SK-N-MC (cell line): ENCODE results near the gene MCRS1.

Source experiments
- DNase-seq: peaks from one replicate; pipeline ENCODE4 v3.0.0-alpha.2; 2011; ENCODE audit warnings: low read depth, low spot score
- H3K27ac ChIP-seq: fragments of 200-600 bp; sonication (generic); 2 replicates; pipeline ENCODE4 v1.5.1; 2016; ENCODE audit warnings: mixed run types
- H3K36me3 ChIP-seq: fragments of 200-600 bp; sonication (generic); 2 replicates; pipeline ENCODE4 v1.6.1; 2017; ENCODE audit warnings: antibody characterized with exemption, low read length, mixed read lengths; ENCODE audit not compliant: insufficient read depth
- H3K4me3 ChIP-seq: fragments of 200-600 bp; sonication (generic); 2 replicates; pipeline ENCODE4 v1.5.1; 2016
- H3K9ac ChIP-seq: fragments of 200-600 bp; sonication (generic); 2 replicates; pipeline ENCODE4 v1.8.0; 2017; ENCODE audit warnings: mixed run types, mixed read lengths; ENCODE audit not compliant: insufficient read length
- H3K9me3 ChIP-seq: fragments of 200-600 bp; sonication (generic); 2 replicates; pipeline ENCODE4 v1.6.1; 2017; ENCODE audit warnings: low read depth, mild to moderate bottlenecking, antibody characterized with exemption, low read length, moderate library complexity, mixed read lengths
- EZH2 ChIP-seq: fragments of 200-600 bp; sonication (generic); IDR thresholded peaks from one replicate; pipeline ENCODE4 v1.6.1; 2017; ENCODE audit warnings: antibody characterized with exemption
- FOXP2 ChIP-seq: optimal IDR thresholded peaks from 2 replicates; pipeline ENCODE3; 2011; ENCODE audit warnings: mild to moderate bottlenecking, moderate library complexity; ENCODE audit not compliant: insufficient read depth; ENCODE audit errors: extremely low read length, control extremely low read depth
- POLR2AphosphoS5 ChIP-seq: IDR thresholded peaks from 2 replicates; pipeline ENCODE4 v1.6.1; 2012; ENCODE audit warnings: mild to moderate bottlenecking, low read depth, low read length, borderline replicate concordance

Gene MCRS1

DNA sequence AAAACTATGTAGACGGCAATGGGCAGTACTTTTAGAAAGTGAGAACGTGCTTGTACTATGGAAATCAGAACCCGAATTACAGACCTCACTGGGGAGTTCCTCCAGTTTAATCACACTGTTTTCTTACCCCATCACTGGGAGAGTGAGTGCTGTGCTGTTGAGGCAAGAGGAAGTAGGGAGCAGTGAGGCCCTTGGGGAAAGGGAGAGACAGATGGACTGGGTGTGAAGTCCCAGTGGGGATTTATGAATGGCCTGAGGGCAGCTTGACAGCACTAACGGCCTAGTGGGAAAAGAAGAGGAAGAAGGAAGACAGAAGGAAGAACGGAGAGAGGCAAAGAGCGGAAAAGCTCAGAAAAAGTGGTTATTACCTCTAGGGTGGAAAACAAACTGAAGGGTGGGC lies 5.7 kb downstream of the MCRS1 start:
- no peak for TF ChIP-seq EZH2
- TF ChIP-seq POLR2AphosphoS5: no peak
- no peak for TF ChIP-seq FOXP2
- Histone ChIP-seq H3K9ac (no peak overlapping the region), H3K9me3 (no peaks in the 10 kb centered on the region), H3K27ac (peak overlapping the region; percentile 1; the same call in 1 of the 2 replicates), H3K4me3 (no peak overlapping the region), H3K36me3 (peaks cover 72% of the 10 kb centered on the region)
- no peak for DNase-seq

DNA sequence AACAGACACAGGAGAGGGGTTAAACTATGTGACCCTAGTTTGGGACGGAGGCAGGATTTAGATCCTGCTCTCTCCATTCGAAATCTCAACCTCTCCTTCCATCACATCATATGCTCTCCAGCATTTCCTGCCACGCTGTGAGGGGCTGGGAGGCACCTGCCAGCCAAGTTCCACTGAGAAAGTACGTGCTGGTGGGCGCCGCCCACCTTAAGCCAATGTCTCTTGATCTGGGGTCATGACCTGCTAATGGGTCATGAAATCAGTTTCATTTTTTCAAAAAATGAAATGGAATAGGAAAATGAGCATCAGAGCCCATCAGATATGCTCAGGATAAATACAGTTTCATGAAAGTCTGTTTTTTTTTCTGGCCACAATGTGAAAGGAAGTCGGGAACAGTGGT lies 7.2 kb downstream of the MCRS1 start:
- TF ChIP-seq EZH2 (no peak), FOXP2 (no peak), POLR2AphosphoS5 (no peak)
- Histone ChIP-seq H3K36me3 (peaks cover 70% of the 10 kb centered on the region), H3K4me3 (no peak overlapping the region), H3K27ac (no peak overlapping the region), H3K9ac (no peak overlapping the region), H3K9me3 (no peaks in the 10 kb centered on the region)
- no peak for DNase-seq

DNA sequence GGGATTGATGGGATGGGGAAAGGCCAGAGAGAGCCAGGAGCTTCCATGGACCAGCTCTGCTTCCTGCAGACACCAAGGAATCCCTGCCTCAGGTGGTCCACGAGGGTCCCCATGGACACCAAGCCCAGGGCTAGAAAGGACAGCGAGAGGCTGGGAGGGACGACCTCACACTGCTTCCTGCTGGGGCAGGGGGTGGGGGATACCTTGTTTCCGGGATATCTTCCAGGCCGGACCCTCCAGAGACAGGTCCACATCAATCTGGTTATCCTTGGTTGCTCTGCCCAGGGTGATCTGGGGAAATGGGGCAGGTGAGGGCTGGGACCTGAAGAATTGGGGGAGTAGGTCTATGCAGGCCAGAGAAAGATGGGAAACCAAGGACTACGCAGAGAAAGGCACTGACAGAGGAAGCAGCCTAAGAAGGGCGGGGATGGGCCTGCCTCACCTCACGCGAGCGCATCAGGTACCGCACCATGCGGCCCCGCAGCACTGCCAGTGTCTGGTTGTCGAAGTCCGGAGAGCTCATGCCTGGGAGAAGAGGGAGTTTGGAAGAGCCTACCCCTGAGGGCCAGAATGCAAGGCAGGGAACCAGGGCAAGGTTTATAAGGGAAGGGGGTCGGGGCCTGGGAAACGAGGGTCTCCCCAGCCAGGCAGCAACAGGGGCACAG lies 8.8 kb downstream of the MCRS1 start:
- Histone ChIP-seq H3K9me3 (no peaks in the 10 kb centered on the region), H3K9ac (no peak overlapping the region), H3K36me3 (peaks cover 56% of the 10 kb centered on the region), H3K27ac (no peak overlapping the region), H3K4me3 (no peak overlapping the region)
- no peak for TF ChIP-seq FOXP2
- no peak for TF ChIP-seq EZH2
- TF ChIP-seq POLR2AphosphoS5: no peak
- no peak for DNase-seq

DNA sequence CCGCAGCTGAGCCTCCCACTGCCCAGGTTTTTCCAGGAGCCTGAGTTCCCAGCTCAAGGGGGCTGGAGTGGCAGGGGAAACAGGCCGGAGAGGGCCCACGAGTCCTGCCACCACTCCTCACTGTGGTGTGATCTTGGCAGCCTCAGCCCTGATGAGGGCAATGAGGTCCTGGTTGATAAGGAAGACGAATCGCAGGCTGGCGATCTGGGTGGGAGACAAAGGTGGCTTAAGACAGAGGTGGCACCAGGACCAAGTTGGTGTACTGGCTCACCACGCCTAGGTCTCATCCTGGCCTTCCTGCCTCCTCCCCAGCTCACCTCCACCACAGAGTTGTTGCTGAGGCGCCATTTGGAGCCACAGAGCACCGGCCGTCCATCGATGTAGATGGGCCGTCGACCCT lies 9.4 kb downstream of the MCRS1 start:
- Histone ChIP-seq H3K9me3 (no peaks in the 10 kb centered on the region), H3K36me3 (peaks cover 55% of the 10 kb centered on the region), H3K27ac (no peak overlapping the region), H3K9ac (no peak overlapping the region), H3K4me3 (no peak overlapping the region)
- TF ChIP-seq FOXP2: no peak
- no peak for TF ChIP-seq EZH2
- no peak for TF ChIP-seq POLR2AphosphoS5
- no peak for DNase-seq

DNA sequence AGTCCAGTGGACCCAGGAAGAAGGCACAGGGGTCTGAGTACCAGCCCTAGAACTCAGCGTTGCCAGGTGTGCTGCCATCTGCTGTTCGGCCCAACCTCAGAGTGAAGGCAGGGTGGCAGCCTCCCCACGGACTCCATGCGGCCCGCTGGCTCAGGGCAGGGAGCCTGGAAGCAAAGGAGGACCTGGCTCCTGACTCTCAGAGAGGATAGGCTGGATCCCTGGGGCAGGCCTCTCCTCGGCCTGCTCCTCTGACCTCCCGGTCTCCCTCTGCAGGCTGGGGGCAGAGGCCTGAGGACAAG lies 10.1 kb downstream of the MCRS1 start:
- peaks cover 48% of the 10 kb centered on the region for H3K36me3 ChIP-seq
- no peak overlapping the region for H3K27ac ChIP-seq
- TF ChIP-seq FOXP2: no peak
- TF ChIP-seq EZH2: no peak
- TF ChIP-seq POLR2AphosphoS5: no peak
- no peak overlapping the region for H3K4me3 ChIP-seq
- H3K9ac ChIP-seq: no peak overlapping the region
- DNase-seq: no peak
- no peaks in the 10 kb centered on the region for H3K9me3 ChIP-seq

DNA sequence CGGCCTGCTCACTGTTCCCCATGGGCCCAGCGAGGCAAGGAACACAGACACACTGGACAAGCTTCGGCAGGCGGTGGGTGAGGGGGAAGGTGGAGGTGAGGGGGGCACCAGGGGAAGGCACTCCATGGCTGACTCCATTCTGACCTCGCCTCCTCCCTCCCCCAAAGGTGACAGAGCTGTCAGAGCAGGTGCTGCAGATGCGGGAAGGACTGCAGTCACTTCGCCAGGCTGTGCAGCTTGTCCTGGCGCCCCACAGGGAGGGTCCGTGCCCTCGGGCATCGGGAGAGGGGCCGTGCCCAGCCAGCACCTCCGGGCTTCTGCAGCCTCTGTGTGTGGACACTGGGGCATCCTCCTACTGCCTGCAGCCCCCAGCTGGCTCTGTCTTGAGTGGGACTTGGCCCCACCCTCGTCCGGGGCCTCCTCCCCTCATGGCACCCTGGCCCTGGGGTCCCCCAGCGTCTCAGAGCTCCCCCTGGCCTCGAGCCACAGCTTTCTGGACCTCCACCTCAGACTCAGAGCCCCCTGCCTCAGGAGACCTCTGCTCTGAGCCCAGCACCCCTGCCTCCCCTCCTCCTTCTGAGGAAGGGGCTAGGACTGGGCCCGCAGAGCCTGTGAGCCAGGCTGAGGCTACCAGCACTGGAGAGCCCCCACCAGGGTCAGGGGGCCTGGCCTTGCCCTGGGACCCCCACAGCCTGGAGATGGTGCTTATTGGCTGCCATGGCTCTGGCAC lies 10.6 kb downstream of the MCRS1 start:
- Histone ChIP-seq H3K4me3 (no peak overlapping the region), H3K27ac (no peak overlapping the region), H3K36me3 (peaks cover 43% of the 10 kb centered on the region; the same call in 1 of the 2 replicates), H3K9me3 (no peaks in the 10 kb centered on the region), H3K9ac (no peak overlapping the region)
- TF ChIP-seq POLR2AphosphoS5 (no peak), FOXP2 (no peak), EZH2 (no peak)
- no peak for DNase-seq

DNA sequence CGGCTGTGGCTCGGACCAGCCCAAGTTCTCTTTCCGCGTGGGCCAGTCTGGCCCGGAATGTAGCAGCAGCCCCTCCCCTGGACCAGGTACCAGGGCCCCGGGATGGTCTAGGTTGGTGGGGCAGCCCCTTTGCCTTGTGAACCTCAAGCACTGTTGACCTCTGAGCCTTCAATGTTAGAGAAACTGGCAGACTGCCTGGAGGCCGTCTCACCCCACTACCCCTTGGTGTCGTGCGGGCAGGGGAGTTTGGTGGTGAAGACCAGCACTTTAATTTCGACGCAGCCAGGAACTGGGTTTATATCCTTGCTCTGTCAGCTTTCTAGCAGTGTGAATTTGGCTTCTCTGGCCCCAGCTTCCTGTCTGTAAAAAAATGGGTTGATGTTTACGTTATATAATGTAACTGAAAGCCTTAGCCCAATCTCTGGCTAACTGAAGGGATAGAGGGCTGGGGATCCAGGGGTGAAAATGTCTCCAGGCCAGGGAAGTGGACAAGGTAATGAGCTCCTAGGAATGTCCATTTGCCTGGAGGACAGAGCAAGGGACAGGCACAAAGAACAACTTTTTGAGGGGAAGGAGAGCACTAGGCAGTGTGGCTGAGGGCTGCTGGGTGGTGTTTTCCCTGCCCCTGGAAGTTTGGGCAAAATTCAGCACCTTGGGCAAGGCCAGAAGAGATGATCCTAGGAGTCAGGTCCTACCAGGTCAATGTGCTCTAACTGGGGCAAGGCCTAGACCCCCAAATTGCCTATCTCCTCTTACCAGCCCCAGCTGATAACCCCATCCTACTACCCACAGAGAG lies 11.4 kb downstream of the MCRS1 start:
- H3K9ac ChIP-seq: no peak overlapping the region
- DNase-seq: no peak
- no peak overlapping the region for H3K4me3 ChIP-seq
- H3K9me3 ChIP-seq: no peaks in the 10 kb centered on the region
- no peak overlapping the region for H3K27ac ChIP-seq
- H3K36me3 ChIP-seq: peaks cover 35% of the 10 kb centered on the region; the same call in 1 of the 2 replicates
- TF ChIP-seq EZH2 (no peak), POLR2AphosphoS5 (0 out of 2 replicates have a peak, but pooled peaks have one; percentile 1), FOXP2 (no peak)

DNA sequence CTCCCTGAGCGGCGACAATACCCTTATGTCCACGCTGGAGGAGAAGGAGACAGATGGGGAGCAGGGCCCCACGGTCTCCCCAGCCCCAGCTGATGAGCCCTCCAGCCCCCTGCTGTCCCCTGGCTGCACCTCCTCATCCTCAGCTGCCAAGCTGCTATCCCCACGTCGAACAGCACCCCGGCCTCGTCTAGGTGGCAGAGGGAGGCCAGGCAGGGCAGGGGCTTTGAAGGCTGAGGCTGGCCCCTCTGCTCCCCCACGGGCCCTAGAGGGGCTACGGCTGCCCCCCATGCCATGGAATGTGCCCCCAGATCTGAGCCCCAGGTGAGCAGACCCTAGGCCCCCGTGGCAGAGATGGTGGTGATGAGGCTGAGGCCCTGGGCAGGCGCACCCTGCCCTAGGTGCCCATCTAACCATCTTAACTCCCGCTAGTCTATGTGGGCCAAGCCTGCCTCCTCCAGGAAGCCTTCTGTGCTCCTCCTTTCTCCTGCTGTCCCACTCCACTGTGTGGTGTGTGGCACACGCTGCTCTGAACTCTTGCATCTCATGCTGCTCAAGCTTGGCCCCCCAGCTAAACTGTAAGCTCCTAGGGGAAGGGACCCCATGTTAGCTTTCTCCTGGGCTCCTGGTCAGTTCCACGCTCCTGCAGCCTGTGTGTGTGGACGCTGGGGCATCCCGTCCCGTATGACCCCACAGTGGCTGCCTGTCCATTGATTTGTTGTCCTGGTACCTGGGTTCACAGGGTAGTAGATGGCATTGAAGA lies 12.1 kb downstream of the MCRS1 start:
- Histone ChIP-seq H3K4me3 (no peak overlapping the region), H3K9me3 (no peaks in the 10 kb centered on the region), H3K9ac (no peak overlapping the region), H3K27ac (no peak overlapping the region), H3K36me3 (peaks cover 30% of the 10 kb centered on the region; the same call in 1 of the 2 replicates)
- no peak for DNase-seq
- TF ChIP-seq POLR2AphosphoS5: peak; percentile 30; the same call in 1 of the 2 replicates
- no peak for TF ChIP-seq FOXP2
